ENCODE measurements around the gene CDKN2D. TPM values are rescaled to one million over a fixed set of nuclear protein-coding genes. Genes with fewer than 3 reads are reported as not detected.
A peak's percentile ranks its signal among the peaks of the same experiment; 100 is the strongest.

Gene CDKN2D
- total and polyA plus RNA-seq, 2 of the 13 experiments (the other 11 are each of a cell fraction or from before 2014, with no cell fraction given) = 5.4 to 8.6 TPM

- TF ChIP-seq FUBP1 (CRISPR knock-in tag; IDR thresholded peaks at IDR 0.05; ENCODE audit: borderline replicate concordance) (no peak), ZNF570 (CRISPR knock-in tag; IDR thresholded peaks at IDR 0.05; ENCODE audit: borderline replicate concordance) (0 out of 2 replicates have a peak, but pooled peaks have one; percentile 38), CBFB (CRISPR knock-in tag; IDR thresholded peaks at IDR 0.05) (peak; percentile 84), GTF2F1 (IDR thresholded peaks at IDR 0.05; ENCODE audit: low read length) (no peak), TBX2 (CRISPR knock-in tag; IDR thresholded peaks at IDR 0.05; ENCODE audit: borderline replicate concordance) (peak; percentile 94), NFYC (CRISPR knock-in tag; IDR thresholded peaks at IDR 0.05) (peak; percentile 55), ZNF672 (CRISPR knock-in tag; IDR thresholded peaks at IDR 0.05) (no peak), ZNF17 (CRISPR knock-in tag; IDR thresholded peaks at IDR 0.05) (no peak), MTA1 (CRISPR knock-in tag; IDR thresholded peaks at IDR 0.05; ENCODE audit: borderline replicate concordance) (no peak), CHCHD3 (CRISPR knock-in tag; IDR thresholded peaks at IDR 0.05) (peak; percentile 84; the same call in 1 of the 2 replicates), ZNF777 (CRISPR knock-in tag; IDR thresholded peaks at IDR 0.05) (peak; percentile 90), ZKSCAN8 (CRISPR knock-in tag; IDR thresholded peaks at IDR 0.05; ENCODE audit: borderline replicate concordance) (peak; percentile 76; the same call in 1 of the 2 replicates), HOXA5 (CRISPR knock-in tag; IDR thresholded peaks at IDR 0.05) (peak; percentile 77; the same call in 1 of the 2 replicates), ZNF20 (CRISPR knock-in tag; IDR thresholded peaks at IDR 0.05) (no peak), ZNF572 (CRISPR knock-in tag; IDR thresholded peaks at IDR 0.05) (no peak)
- TF ChIP-seq, protein P1, sequence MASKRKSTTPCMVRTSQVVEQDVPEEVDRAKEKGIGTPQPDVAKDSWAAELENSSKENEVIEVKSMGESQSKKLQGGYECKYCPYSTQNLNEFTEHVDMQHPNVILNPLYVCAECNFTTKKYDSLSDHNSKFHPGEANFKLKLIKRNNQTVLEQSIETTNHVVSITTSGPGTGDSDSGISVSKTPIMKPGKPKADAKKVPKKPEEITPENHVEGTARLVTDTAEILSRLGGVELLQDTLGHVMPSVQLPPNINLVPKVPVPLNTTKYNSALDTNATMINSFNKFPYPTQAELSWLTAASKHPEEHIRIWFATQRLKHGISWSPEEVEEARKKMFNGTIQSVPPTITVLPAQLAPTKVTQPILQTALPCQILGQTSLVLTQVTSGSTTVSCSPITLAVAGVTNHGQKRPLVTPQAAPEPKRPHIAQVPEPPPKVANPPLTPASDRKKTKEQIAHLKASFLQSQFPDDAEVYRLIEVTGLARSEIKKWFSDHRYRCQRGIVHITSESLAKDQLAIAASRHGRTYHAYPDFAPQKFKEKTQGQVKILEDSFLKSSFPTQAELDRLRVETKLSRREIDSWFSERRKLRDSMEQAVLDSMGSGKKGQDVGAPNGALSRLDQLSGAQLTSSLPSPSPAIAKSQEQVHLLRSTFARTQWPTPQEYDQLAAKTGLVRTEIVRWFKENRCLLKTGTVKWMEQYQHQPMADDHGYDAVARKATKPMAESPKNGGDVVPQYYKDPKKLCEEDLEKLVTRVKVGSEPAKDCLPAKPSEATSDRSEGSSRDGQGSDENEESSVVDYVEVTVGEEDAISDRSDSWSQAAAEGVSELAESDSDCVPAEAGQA (IDR thresholded peaks at IDR 0.05; ENCODE audit: low read depth) = peak; percentile 70
- TF ChIP-seq, protein P1 (CRISPR knock-in tag; IDR thresholded peaks at IDR 0.05; ENCODE audit: borderline replicate concordance) = peak; percentile 77; the same call in 1 of the 2 replicates
- TF ChIP-seq, protein P2, sequence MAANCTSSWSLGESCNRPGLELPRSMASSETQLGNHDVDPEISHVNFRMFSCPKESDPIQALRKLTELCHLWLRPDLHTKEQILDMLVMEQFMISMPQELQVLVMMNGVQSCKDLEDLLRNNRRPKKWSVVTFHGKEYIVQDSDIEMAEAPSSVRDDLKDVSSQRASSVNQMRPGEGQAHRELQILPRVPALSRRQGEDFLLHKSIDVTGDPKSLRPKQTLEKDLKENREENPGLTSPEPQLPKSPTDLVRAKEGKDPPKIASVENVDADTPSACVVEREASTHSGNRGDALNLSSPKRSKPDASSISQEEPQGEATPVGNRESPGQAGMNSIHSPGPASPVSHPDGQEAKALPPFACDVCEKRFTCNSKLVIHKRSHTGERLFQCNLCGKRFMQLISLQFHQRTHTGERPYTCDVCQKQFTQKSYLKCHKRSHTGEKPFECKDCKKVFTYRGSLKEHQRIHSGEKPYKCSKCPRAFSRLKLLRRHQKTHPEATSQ (CRISPR knock-in tag; IDR thresholded peaks at IDR 0.05; ENCODE audit: borderline replicate concordance) = no peak
- TF ChIP-seq, protein P3, sequence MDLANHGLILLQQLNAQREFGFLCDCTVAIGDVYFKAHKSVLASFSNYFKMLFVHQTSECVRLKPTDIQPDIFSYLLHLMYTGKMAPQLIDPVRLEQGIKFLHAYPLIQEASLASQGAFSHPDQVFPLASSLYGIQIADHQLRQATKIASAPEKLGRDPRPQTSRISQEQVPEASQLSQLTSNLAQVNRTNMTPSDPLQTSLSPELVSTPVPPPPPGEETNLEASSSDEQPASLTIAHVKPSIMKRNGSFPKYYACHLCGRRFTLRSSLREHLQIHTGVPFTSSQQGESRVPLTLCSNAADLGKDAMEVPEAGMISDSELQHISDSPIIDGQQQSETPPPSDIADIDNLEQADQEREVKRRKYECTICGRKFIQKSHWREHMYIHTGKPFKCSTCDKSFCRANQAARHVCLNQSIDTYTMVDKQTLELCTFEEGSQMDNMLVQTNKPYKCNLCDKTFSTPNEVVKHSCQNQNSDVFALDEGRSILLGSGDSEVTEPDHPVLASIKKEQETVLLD (CRISPR knock-in tag; IDR thresholded peaks at IDR 0.05; ENCODE audit: low read depth) = peak; percentile 95
Measured at GRCh38 chr19:10565567-10566407, 3.0 kb downstream of the CDKN2D start, which contains the start of gene KRI1 (continued).

Data from HepG2 (cell line).